Mesendoderm (in vitro differentiated cells): ENCODE data around the gene DUOXA1. TPM values are rescaled to one million over a fixed set of nuclear protein-coding genes. Genes with fewer than 3 reads are reported as not detected.

Source experiments
- DNase-seq: peaks from one replicate; pipeline ENCODE4 v3.0.0; 2013
- H2AK5ac ChIP-seq: 2 replicates; pipeline ENCODE4 v1.6.1; 2013; ENCODE audit warnings: low read length, inconsistent platforms
- H2BK120ac ChIP-seq: 2 replicates; pipeline ENCODE4 v1.6.1; 2013; ENCODE audit warnings: low read depth, mild to moderate bottlenecking, low read length, moderate library complexity, mixed read lengths
- H2BK15ac ChIP-seq: replicated peaks from 2 replicates; pipeline ENCODE4 v1.6.1; 2013; ENCODE audit warnings: low read depth, mild to moderate bottlenecking, moderate library complexity
- H2BK5ac ChIP-seq: 2 replicates; pipeline ENCODE4 v1.6.1; 2013; ENCODE audit warnings: low read length, inconsistent platforms
- H3K18ac ChIP-seq: 2 replicates; pipeline ENCODE4 v1.6.1; 2013; ENCODE audit warnings: mild to moderate bottlenecking, low read length, mixed read lengths
- H3K23ac ChIP-seq: one replicate; pipeline ENCODE4 v1.6.1; 2013; ENCODE audit warnings: low read length
- H3K27ac ChIP-seq: 2 replicates; pipeline ENCODE4 v1.5.1; 2013; ENCODE audit warnings: low read depth, mild to moderate bottlenecking, inconsistent platforms, low read length, moderate library complexity
- H3K27me3 ChIP-seq: 2 replicates; pipeline ENCODE4 v1.6.1; 2013; ENCODE audit warnings: low read length, control low read depth, mild to moderate bottlenecking, inconsistent platforms; ENCODE audit not compliant: insufficient read depth, poor library complexity
- H3K36me3 ChIP-seq: 2 replicates; pipeline ENCODE4 v1.6.1; 2013; ENCODE audit warnings: low read length, inconsistent platforms; ENCODE audit not compliant: control insufficient read depth, insufficient read depth
- H3K4ac ChIP-seq: one replicate; pipeline ENCODE4 v1.6.1; 2013; ENCODE audit warnings: low read depth, mild to moderate bottlenecking, low read length, moderate library complexity
- H3K4me1 ChIP-seq: 2 replicates; pipeline ENCODE4 v1.6.1; 2013; ENCODE audit warnings: low read depth, low read length, inconsistent platforms; ENCODE audit not compliant: control insufficient read depth
- H3K4me2 ChIP-seq: 2 replicates; pipeline ENCODE4 v1.6.1; 2013; ENCODE audit warnings: low read length
- H3K4me3 ChIP-seq: 2 replicates; pipeline ENCODE4 v1.5.1; 2013; ENCODE audit warnings: mild to moderate bottlenecking, low read length
- H3K56ac ChIP-seq: one replicate; pipeline ENCODE4 v1.6.1; 2013; ENCODE audit warnings: low read length
- H3K79me1 ChIP-seq: 2 replicates; pipeline ENCODE4 v1.6.1; 2013; ENCODE audit warnings: low read length, inconsistent platforms
- H3K79me2 ChIP-seq: 2 replicates; pipeline ENCODE4 v1.6.1; 2013; ENCODE audit warnings: mild to moderate bottlenecking, low read length; ENCODE audit not compliant: control insufficient read depth, insufficient read depth
- H3K9ac ChIP-seq: 2 replicates; pipeline ENCODE4 v1.6.1; 2013; ENCODE audit warnings: low read length, inconsistent platforms
- H4K5ac ChIP-seq: one replicate; pipeline ENCODE4 v1.6.1; 2013; ENCODE audit warnings: low read length
- H4K8ac ChIP-seq: one replicate; pipeline ENCODE4 v1.6.1; 2013; ENCODE audit warnings: low read depth, mild to moderate bottlenecking, control low read depth, low read length, moderate library complexity
- WGBS: extraction: QIAGEN DNeasy Blood & Tissue Kit; methylation state at CpG from one replicate; pipeline ENCODE4 v1.1.7; 2013; ENCODE audit warnings: low lambda C conversion rate, missing lambda C conversion rate; ENCODE audit not compliant: insufficient coverage; ENCODE audit errors: extremely low coverage; 5-methylcytosine and 5-hydroxymethylcytosine counted together
- polyA plus RNA-seq, 2 experiments: library from polyadenylated mRNA; stranded (reverse); fragments of 200-250 nt; gene quantifications; one replicate each; pipeline ENCODE4 v1.2.3, GENCODE V29; 2013

The DUOXA1 gene, protein sequence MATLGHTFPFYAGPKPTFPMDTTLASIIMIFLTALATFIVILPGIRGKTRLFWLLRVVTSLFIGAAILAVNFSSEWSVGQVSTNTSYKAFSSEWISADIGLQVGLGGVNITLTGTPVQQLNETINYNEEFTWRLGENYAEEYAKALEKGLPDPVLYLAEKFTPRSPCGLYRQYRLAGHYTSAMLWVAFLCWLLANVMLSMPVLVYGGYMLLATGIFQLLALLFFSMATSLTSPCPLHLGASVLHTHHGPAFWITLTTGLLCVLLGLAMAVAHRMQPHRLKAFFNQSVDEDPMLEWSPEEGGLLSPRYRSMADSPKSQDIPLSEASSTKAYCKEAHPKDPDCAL
- 0.14 TPM for polyA plus RNA-seq (2013, experiment 1 of 2)
- polyA plus RNA-seq (2013, experiment 2 of 2): 0.04 TPM

DNA sequence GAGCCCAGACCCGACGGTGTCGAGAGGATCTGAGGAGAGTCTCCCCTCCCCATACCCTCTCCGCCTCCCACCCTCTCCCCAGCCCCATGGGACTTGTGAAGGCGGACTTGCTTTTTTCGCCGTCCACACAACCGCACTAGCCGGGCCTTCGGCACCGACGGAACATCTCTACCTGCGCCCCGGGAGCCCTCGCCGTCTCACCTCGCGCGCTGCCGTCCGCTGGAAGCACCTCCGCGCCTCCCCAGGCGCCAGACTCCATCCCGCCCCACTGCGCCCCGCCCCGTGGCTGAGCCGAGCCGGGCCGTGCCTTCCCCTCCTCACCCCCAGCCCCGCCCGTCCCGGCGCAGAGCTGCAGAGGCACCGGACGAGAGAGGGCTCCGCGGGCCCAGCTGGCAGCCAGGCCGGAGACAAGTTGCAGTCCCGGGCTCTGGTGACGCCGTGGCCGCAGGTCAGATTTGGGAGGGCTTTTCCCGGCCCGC is at the start of gene DUOXA1, which contains the start of gene DUOX1:
Gene DUOXA1 (minus strand): TSS at position 229 of the 479 bp plus-strand sequence. CDS start 6,865 bp downstream, outside the sequence.
Gene DUOX1 (plus strand): TSS at position 344 of the 479 bp plus-strand sequence. CDS start 1,973 bp downstream, outside the sequence.
- Histone ChIP-seq H3K27ac (no peak within 1 kb of the TSS), H3K56ac (peak within 1 kb of the TSS; percentile 49), H2BK120ac (no peak within 1 kb of the TSS), H3K18ac (no peak within 1 kb of the TSS), H3K79me1 (no peaks in the 10 kb centered on the region), H4K8ac (no peak within 1 kb of the TSS), H2BK5ac (no peak within 1 kb of the TSS), H3K4me2 (peak within 1 kb of the TSS; percentile 19), H2AK5ac (no peak within 1 kb of the TSS), H3K36me3 (no peaks in the 10 kb centered on the region), H3K79me2 (no peaks in the 10 kb centered on the region), H2BK15ac (no peak within 1 kb of the TSS), H3K4me3 (no peak within 1 kb of the TSS), H3K27me3 (peaks cover 69% of the 10 kb centered on the region), H3K4me1 (no peaks in the 10 kb centered on the region), H3K23ac (no peak within 1 kb of the TSS), H4K5ac (no peak within 1 kb of the TSS), H3K9ac (peak within 1 kb of the TSS; percentile 21), H3K4ac (no peak within 1 kb of the TSS)
- peak; percentile 48 for DNase-seq
- WGBS: no CpG with 5 or more reads among the region's 46 CpGs

- peaks cover 2% of the 10 kb centered on the region for H3K4me1 ChIP-seq
- no peaks in the 10 kb centered on the region for H3K79me2 ChIP-seq
- no CpG with 5 or more reads among the region's 3 CpGs for WGBS
- no peak overlapping the region for H3K9ac ChIP-seq
- no peak overlapping the region for H4K8ac ChIP-seq
- H3K4me3 ChIP-seq: no peak overlapping the region
- no peak overlapping the region for H3K18ac ChIP-seq
- H3K79me1 ChIP-seq: peaks cover 14% of the 10 kb centered on the region
- H3K4ac ChIP-seq: no peak overlapping the region
- no peaks in the 10 kb centered on the region for H3K27me3 ChIP-seq
- no peak overlapping the region for H3K27ac ChIP-seq
- H2AK5ac ChIP-seq: no peak overlapping the region
- H3K36me3 ChIP-seq: no peaks in the 10 kb centered on the region
- no peak overlapping the region for H2BK15ac ChIP-seq
- H2BK5ac ChIP-seq: no peak overlapping the region
- no peak overlapping the region for H3K56ac ChIP-seq
- DNase-seq: no peak
- no peak overlapping the region for H3K4me2 ChIP-seq
- no peak overlapping the region for H2BK120ac ChIP-seq
- H4K5ac ChIP-seq: no peak overlapping the region
- no peak overlapping the region for H3K23ac ChIP-seq
Observed at GRCh38 chr15:45177285-45177684, 47.6 kb upstream of the DUOXA1 start.

GRCh38 chr15:45174577-45174976 is 44.9 kb upstream of the DUOXA1 start:
- Histone ChIP-seq H3K56ac (no peak overlapping the region), H3K4ac (no peak overlapping the region), H3K79me1 (peaks cover 2% of the 10 kb centered on the region), H3K4me1 (peaks cover 4% of the 10 kb centered on the region), H4K5ac (no peak overlapping the region), H3K27me3 (no peaks in the 10 kb centered on the region), H2BK120ac (no peak overlapping the region), H2AK5ac (no peak overlapping the region), H3K23ac (no peak overlapping the region), H3K4me3 (no peak overlapping the region), H2BK15ac (no peak overlapping the region), H3K79me2 (no peaks in the 10 kb centered on the region), H3K9ac (no peak overlapping the region), H3K4me2 (no peak overlapping the region), H4K8ac (no peak overlapping the region), H3K18ac (no peak overlapping the region), H3K36me3 (no peaks in the 10 kb centered on the region), H2BK5ac (no peak overlapping the region), H3K27ac (no peak overlapping the region)
- no CpG with 5 or more reads among the region's 2 CpGs for WGBS
- DNase-seq: no peak

DNA sequence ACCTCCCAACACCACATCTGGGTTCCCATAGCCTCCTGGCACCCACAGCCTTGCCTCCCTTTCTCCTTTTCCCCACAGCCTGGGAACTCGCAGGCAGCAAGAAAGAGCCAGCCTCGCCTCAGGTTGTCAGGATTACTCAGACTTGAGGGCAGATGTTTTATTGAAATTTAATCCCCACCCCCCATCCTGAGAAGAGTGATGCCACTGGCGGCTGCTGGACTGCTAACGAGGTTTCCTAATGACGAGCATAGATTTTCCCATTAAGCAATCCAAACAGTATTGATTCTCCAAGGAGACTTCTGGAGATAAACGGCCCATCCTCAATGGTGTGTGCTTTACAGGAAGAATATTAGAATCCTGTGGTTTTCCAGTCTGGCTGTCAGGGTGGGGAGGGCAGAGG is 44.4 kb upstream of the DUOXA1 start:
- peaks cover 2% of the 10 kb centered on the region for H3K79me1 ChIP-seq
- WGBS: no CpG with 5 or more reads among the region's 6 CpGs
- H4K5ac ChIP-seq: no peak overlapping the region
- no peak overlapping the region for H2BK120ac ChIP-seq
- H2BK15ac ChIP-seq: no peak overlapping the region
- no peaks in the 10 kb centered on the region for H3K36me3 ChIP-seq
- H3K4me2 ChIP-seq: no peak overlapping the region
- no peak overlapping the region for H3K56ac ChIP-seq
- H3K4me1 ChIP-seq: peaks cover 5% of the 10 kb centered on the region
- no peak overlapping the region for H2AK5ac ChIP-seq
- no peak overlapping the region for H3K9ac ChIP-seq
- H3K27ac ChIP-seq: no peak overlapping the region
- H3K4ac ChIP-seq: no peak overlapping the region
- H3K4me3 ChIP-seq: no peak overlapping the region
- no peak overlapping the region for H4K8ac ChIP-seq
- DNase-seq: no peak
- no peaks in the 10 kb centered on the region for H3K27me3 ChIP-seq
- H3K23ac ChIP-seq: no peak overlapping the region
- H3K18ac ChIP-seq: no peak overlapping the region
- H2BK5ac ChIP-seq: no peak overlapping the region
- no peaks in the 10 kb centered on the region for H3K79me2 ChIP-seq

GRCh38 chr15:45171912-45172311 is 42.2 kb upstream of the DUOXA1 start:
- Histone ChIP-seq H2BK5ac (no peak overlapping the region), H4K8ac (no peak overlapping the region), H3K4me3 (no peak overlapping the region), H3K27me3 (no peaks in the 10 kb centered on the region), H4K5ac (no peak overlapping the region), H2AK5ac (no peak overlapping the region), H3K23ac (no peak overlapping the region), H3K4me1 (peaks cover 6% of the 10 kb centered on the region), H3K4me2 (no peak overlapping the region), H3K4ac (no peak overlapping the region), H3K79me1 (no peaks in the 10 kb centered on the region), H2BK15ac (no peak overlapping the region), H3K9ac (no peak overlapping the region), H3K56ac (no peak overlapping the region), H3K27ac (no peak overlapping the region), H2BK120ac (no peak overlapping the region), H3K79me2 (no peaks in the 10 kb centered on the region), H3K36me3 (no peaks in the 10 kb centered on the region), H3K18ac (no peak overlapping the region)
- DNase-seq: no peak
- no CpG with 5 or more reads among the region's 12 CpGs for WGBS
